ENCODE results near the gene AHRR. TPM values are rescaled to one million over a fixed set of nuclear protein-coding genes. Genes with fewer than 3 reads are reported as not detected.
"Not testable (repeated sequence)": the region's sequence is repeated elsewhere in the genome, so short reads cannot be mapped to it uniquely, and the experiment has no call there.

Gene AHRR
- total and polyA plus RNA-seq, 9 of the 15 experiments (the other 6 are each of a cell fraction or from before 2014, with no cell fraction given), result 0.06 to 1.6 (median 0.75) TPM; not detected in 1

DNA sequence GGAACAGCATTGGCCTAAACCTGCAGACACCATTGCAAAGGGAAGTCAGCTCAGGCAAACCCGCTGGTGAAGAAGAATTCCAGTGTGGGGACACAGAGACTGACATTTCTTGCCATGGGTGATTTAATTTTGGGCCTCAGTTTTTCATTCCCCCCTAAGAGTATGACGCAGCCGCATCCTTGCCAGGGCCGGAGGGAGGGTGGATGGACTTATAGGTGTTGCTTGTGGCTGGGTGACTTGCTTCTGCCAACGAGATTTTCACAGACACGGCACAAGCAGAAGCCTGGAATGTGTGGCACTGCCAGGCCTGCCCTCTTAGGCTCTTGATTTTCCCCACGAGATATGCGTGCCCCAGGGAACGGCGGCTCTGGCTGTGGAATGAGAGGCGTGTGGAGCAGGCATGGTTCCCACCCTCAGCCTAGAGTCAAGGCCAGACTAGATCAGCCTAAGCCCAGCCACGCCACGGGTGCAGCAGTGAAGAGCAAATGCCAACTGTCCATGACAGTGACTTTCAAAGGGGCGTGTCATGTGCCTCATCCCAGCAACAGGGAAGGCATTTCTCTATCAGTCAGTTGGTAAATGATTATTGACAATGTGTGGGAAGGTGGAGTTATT is 42.4 kb upstream of the AHRR start:
- Histone ChIP-seq H3K36me3 (ENCODE audit: control insufficient read depth, insufficient read depth, low read length) (peaks cover 57% of the 10 kb centered on the region), H3K79me2 (ENCODE audit: control insufficient read depth, insufficient read depth, low read length) (peaks cover 81% of the 10 kb centered on the region)
- H2AFZ ChIP-seq (ENCODE audit: low read depth, low read length); H3K4me1 ChIP-seq (replicated peaks in 1 of 2; ENCODE audit: control insufficient read depth in 2 of 2, insufficient read depth in 2 of 2, low read length in 2 of 2); H3K9ac ChIP-seq (ENCODE audit: insufficient read depth in 1 of 2, low read depth in 2 of 2, low read length in 2 of 2); H3K27ac ChIP-seq (ENCODE audit: extremely low read depth, low read depth, low read length); H3K9me1 ChIP-seq (ENCODE audit: control insufficient read depth, insufficient read depth, low read length); H3K4me2 ChIP-seq (ENCODE audit: insufficient read depth, low read length); H3K27me3 ChIP-seq (ENCODE audit: control insufficient read depth in 2 of 2, insufficient read depth in 2 of 2, low read length in 2 of 2); H4K20me1 ChIP-seq (replicated peaks; ENCODE audit: control insufficient read depth, insufficient read depth, low read length); DNase-seq (ENCODE audit: extremely low read depth in 1 of 4, low spot score in 3 of 4); FAIRE-seq; in situ Hi-C loops (cut with MboI); BruUV-seq (replicated peaks); H3K4me3 ChIP-seq; intact Hi-C loops (cut with micrococcal nuclease); H3K9me3 ChIP-seq (replicated peaks; ENCODE audit: control insufficient read depth, insufficient read depth, low read depth, low read length); CTCF ChIA-PET (ENCODE audit: low intra/inter-chr PET ratio); ATAC-seq: not testable (repeated sequence)
- 82% methylated on average over 13 of the region's 14 CpGs for WGBS (ENCODE audit: insufficient coverage, low coverage, missing lambda C conversion rate)
- TF ChIP-seq POLR2G (IDR thresholded peaks at IDR 0.05; ENCODE audit: low read depth, low read length), result 0 out of 2 replicates have a peak, but pooled peaks have one; percentile 42
- 0 out of 2 replicates have a peak, but pooled peaks have one; percentile 11 for TF ChIP-seq RBFOX2 (IDR thresholded peaks at IDR 0.05; ENCODE audit: low read depth, low read length)
- POLR2A ChIA-PET, result interaction anchor here (0.6 to 1.7 kb wide), 2 partner anchors 8 to 72 kb away, joined by 3 to 7 read pairs; no protein-coding TSS in a partner anchor

DNA sequence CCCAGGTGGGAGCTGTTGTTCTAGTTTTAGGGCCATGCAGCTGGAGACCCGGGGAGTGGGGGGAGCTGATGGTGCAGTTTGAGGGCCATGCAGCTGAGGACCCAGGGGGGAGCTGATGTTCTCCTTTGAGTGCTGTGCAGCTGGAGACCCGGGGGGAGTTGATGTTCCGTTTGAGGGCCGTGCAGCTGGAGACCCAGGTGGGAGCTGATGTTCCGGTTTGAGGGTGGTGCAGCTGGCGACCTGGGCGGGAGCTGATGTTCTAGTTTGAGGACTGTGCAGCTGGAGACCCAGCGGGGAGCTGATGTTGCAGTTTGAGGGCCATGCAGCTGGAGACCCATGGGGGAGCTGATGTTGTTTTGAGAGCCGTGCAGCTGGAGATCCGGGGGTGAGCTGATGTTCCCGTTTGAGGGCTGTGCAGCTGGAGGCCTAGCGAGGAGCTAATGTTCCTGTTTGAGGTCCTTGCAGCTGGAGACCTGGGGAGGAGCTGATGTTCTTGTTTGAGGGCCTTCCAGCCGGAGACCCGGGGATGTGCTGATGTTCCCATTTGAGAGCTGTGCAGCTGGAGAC is 35.4 kb upstream of the AHRR start:
- intact Hi-C loops (cut with micrococcal nuclease), result no loop called here
- H3K27me3 ChIP-seq (ENCODE audit: control insufficient read depth in 2 of 2, insufficient read depth in 2 of 2, low read length in 2 of 2), result no peaks in the 10 kb centered on the region
- 90% methylated on average over 14 of the region's 14 CpGs for WGBS (ENCODE audit: insufficient coverage, low coverage, missing lambda C conversion rate)
- H4K20me1 ChIP-seq (replicated peaks; ENCODE audit: control insufficient read depth, insufficient read depth, low read length), result peaks cover 10% of the 10 kb centered on the region; the same call in 1 of the 2 replicates
- H3K4me2 ChIP-seq (ENCODE audit: insufficient read depth, low read length), result no peak overlapping the region
- H3K9me3 ChIP-seq (replicated peaks; ENCODE audit: control insufficient read depth, insufficient read depth, low read depth, low read length), result no peaks in the 10 kb centered on the region
- H3K9ac ChIP-seq (ENCODE audit: insufficient read depth in 1 of 2, low read depth in 2 of 2, low read length in 2 of 2), result no peak overlapping the region
- in situ Hi-C loops (cut with MboI), result no loop called here
- POLR2A ChIA-PET, result interaction anchor here (0.9 to 5.8 kb wide), 5 partner anchors 8 to 62 kb away, joined by 3 to 45 read pairs (median 5); partner anchors contain the start of gene PDCD6
- peaks cover 0 to 4% of the 10 kb centered on the region in 2 experiments; a peak in 1 of 5 replicates for H3K4me1 ChIP-seq (replicated peaks in 1 of 2; ENCODE audit: control insufficient read depth in 2 of 2, insufficient read depth in 2 of 2, low read length in 2 of 2)
- no peak overlapping the region for H3K4me3 ChIP-seq
- no TSS peak for BruUV-seq (replicated peaks)
- H2AFZ ChIP-seq (ENCODE audit: low read depth, low read length), result no peak overlapping the region
- H3K36me3 ChIP-seq (ENCODE audit: control insufficient read depth, insufficient read depth, low read length), result peaks cover 49% of the 10 kb centered on the region; the same call in 2 of the 3 replicates
- no peak overlapping the region for H3K27ac ChIP-seq (ENCODE audit: extremely low read depth, low read depth, low read length)
- no peak for DNase-seq (ENCODE audit: extremely low read depth in 1 of 4, low spot score in 3 of 4)
- ATAC-seq, result no peak
- FAIRE-seq, result no peak
- H3K9me1 ChIP-seq (ENCODE audit: control insufficient read depth, insufficient read depth, low read length), result no peaks in the 10 kb centered on the region
- TF ChIP-seq RBFOX2 (IDR thresholded peaks at IDR 0.05; ENCODE audit: low read depth, low read length) (0 out of 2 replicates have a peak, but pooled peaks have one; percentile 17), FIP1L1 (IDR thresholded peaks at IDR 0.05; ENCODE audit: low read depth, low read length, poor library complexity, severe bottlenecking) (no peak)
- CTCF ChIA-PET (ENCODE audit: low intra/inter-chr PET ratio), result no interaction called here
- H3K79me2 ChIP-seq (ENCODE audit: control insufficient read depth, insufficient read depth, low read length), result peaks cover 76% of the 10 kb centered on the region

DNA sequence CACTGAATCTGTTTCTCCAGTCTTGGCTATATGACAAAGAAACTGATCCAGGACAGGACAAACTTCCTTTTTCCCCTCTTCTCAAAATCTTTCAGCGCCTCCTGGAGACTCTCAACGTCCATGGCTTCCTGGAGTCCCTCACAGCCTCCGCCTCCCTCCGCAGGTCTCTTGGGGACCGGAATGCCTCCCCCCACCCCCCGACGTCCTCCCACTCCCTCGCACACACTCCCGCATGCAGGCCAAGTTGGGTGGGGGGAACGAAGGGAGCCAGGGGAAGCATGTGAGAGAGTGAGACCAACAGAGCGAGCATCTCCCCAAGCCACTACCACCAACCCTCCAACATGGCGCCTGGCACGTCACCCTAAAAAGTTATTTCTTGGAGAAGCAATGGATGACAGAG is 31.3 kb upstream of the AHRR start:
- 93% methylated on average over 13 of the region's 13 CpGs for WGBS (ENCODE audit: insufficient coverage, low coverage, missing lambda C conversion rate)
- H3K27me3 ChIP-seq (ENCODE audit: control insufficient read depth in 2 of 2, insufficient read depth in 2 of 2, low read length in 2 of 2); H3K4me1 ChIP-seq (replicated peaks in 1 of 2; ENCODE audit: control insufficient read depth in 2 of 2, insufficient read depth in 2 of 2, low read length in 2 of 2); H4K20me1 ChIP-seq (replicated peaks; ENCODE audit: control insufficient read depth, insufficient read depth, low read length); ATAC-seq; H3K27ac ChIP-seq (ENCODE audit: extremely low read depth, low read depth, low read length); CTCF ChIA-PET (ENCODE audit: low intra/inter-chr PET ratio); H3K4me2 ChIP-seq (ENCODE audit: insufficient read depth, low read length); H3K9me3 ChIP-seq (replicated peaks; ENCODE audit: control insufficient read depth, insufficient read depth, low read depth, low read length); H3K9ac ChIP-seq (ENCODE audit: insufficient read depth in 1 of 2, low read depth in 2 of 2, low read length in 2 of 2); H3K4me3 ChIP-seq; H3K9me1 ChIP-seq (ENCODE audit: control insufficient read depth, insufficient read depth, low read length); H2AFZ ChIP-seq (ENCODE audit: low read depth, low read length); DNase-seq (ENCODE audit: extremely low read depth in 1 of 4, low spot score in 3 of 4); intact Hi-C loops (cut with micrococcal nuclease); BruUV-seq (replicated peaks); FAIRE-seq: not testable (repeated sequence)
- peaks cover 36% of the 10 kb centered on the region; the same call in 2 of the 3 replicates for H3K36me3 ChIP-seq (ENCODE audit: control insufficient read depth, insufficient read depth, low read length)
- POLR2A ChIA-PET, result interaction anchor here (0.9 kb wide), 1 partner anchor 9 kb away, joined by 3 read pairs; no protein-coding TSS in a partner anchor
- peaks cover 42% of the 10 kb centered on the region for H3K79me2 ChIP-seq (ENCODE audit: control insufficient read depth, insufficient read depth, low read length)
- in situ Hi-C loops (cut with MboI), result loop anchor here (5.0 kb wide), 1 partner anchor 1322 kb away; no protein-coding TSS in a partner anchor
